SK-N-SH treated with all-trans-retinoic acid at 6 μM for 48 hours (cell line): ENCODE results near the gene CFAP45.

Experiments
- ATAC-seq: fragments of 200-7000 bp; cut with Tn5 transposase; 3 replicates; pipeline ENCODE4 v1.9.1; 2020; ENCODE audit warnings: mild to moderate bottlenecking, moderate library complexity
- ARNTL ChIP-seq: fragments of 450-650 bp; formaldehyde crosslinking; IDR thresholded peaks from 2 replicates; pipeline ENCODE4 v1.5.0; 2020; ENCODE audit warnings: low read depth, mild to moderate bottlenecking, moderate library complexity, borderline replicate concordance
- BACH2 ChIP-seq: fragments of 250-450 bp; sonication (Bioruptor Pico); IDR thresholded peaks from 2 replicates; pipeline ENCODE4 v1.9.0; 2021; ENCODE audit warnings: mild to moderate bottlenecking, borderline replicate concordance
- CSDC2 ChIP-seq: fragments of 250-450 bp; sonication (Bioruptor Pico); IDR thresholded peaks from 2 replicates; pipeline ENCODE4 v1.5.0; 2020; ENCODE audit warnings: mild to moderate bottlenecking, moderate library complexity
- CSRNP3 ChIP-seq: fragments of 250-450 bp; sonication (Bioruptor Pico); IDR thresholded peaks from 2 replicates; pipeline ENCODE4 v1.5.1; 2021; ENCODE audit warnings: mild to moderate bottlenecking, moderate library complexity
- GLIS3 ChIP-seq: fragments of 250-450 bp; sonication (Bioruptor Pico); IDR thresholded peaks from 2 replicates; pipeline ENCODE4 v1.5.0; 2020; ENCODE audit warnings: mild to moderate bottlenecking, moderate library complexity
- ISL1 ChIP-seq: fragments of 250-450 bp; sonication (Bioruptor Pico); IDR thresholded peaks from 2 replicates; pipeline ENCODE4 v2.1.2; 2022; ENCODE audit warnings: mild to moderate bottlenecking, moderate library complexity
- PATZ1 ChIP-seq: fragments of 250-450 bp; sonication (Bioruptor Pico); IDR thresholded peaks from 2 replicates; pipeline ENCODE4 v1.8.0; 2020; ENCODE audit warnings: mild to moderate bottlenecking, moderate library complexity, borderline replicate concordance
- PPARA ChIP-seq: fragments of 250-450 bp; sonication (Bioruptor Pico); IDR thresholded peaks from 2 replicates; pipeline ENCODE4 v1.5.0; 2020; ENCODE audit warnings: mild to moderate bottlenecking, borderline replicate concordance
- RARB ChIP-seq: fragments of 250-450 bp; sonication (Bioruptor Pico); IDR thresholded peaks from 2 replicates; pipeline ENCODE4 v1.8.0; 2021; ENCODE audit warnings: mild to moderate bottlenecking, moderate library complexity
- TCF4 ChIP-seq: fragments of 250-450 bp; sonication (Bioruptor Pico); IDR thresholded peaks from 2 replicates; pipeline ENCODE4 v1.8.0; 2021; ENCODE audit warnings: mild to moderate bottlenecking, moderate library complexity, borderline replicate concordance
- TOX ChIP-seq: fragments of 250-450 bp; sonication (Bioruptor Pico); IDR thresholded peaks from 2 replicates; pipeline ENCODE4 v1.8.0; 2021; ENCODE audit warnings: mild to moderate bottlenecking, moderate library complexity, borderline replicate concordance
- TSHZ2 ChIP-seq: fragments of 250-450 bp; sonication (Bioruptor Pico); IDR thresholded peaks from 2 replicates; pipeline ENCODE4 v1.5.0; 2020; ENCODE audit warnings: mild to moderate bottlenecking, moderate library complexity
- ZFP3 ChIP-seq: fragments of 250-450 bp; sonication (Bioruptor Pico); IDR thresholded peaks from 2 replicates; pipeline ENCODE4 v1.5.0; 2020; ENCODE audit warnings: mild to moderate bottlenecking, moderate library complexity
- ZFP30 ChIP-seq: fragments of 450-650 bp; formaldehyde crosslinking; IDR thresholded peaks from 2 replicates; pipeline ENCODE4 v1.5.0; 2022; ENCODE audit warnings: mild to moderate bottlenecking, moderate library complexity
- ZNF70 ChIP-seq: fragments of 450-650 bp; formaldehyde crosslinking; IDR thresholded peaks from 2 replicates; pipeline ENCODE4 v1.5.0; 2020; ENCODE audit warnings: mild to moderate bottlenecking, moderate library complexity
- ZNF8 ChIP-seq: fragments of 450-650 bp; formaldehyde crosslinking; IDR thresholded peaks from 2 replicates; pipeline ENCODE4 v1.5.0; 2020; ENCODE audit warnings: mild to moderate bottlenecking, moderate library complexity

Gene CFAP45

GRCh38 chr1:159829273-159829634, 70.7 kb downstream of the CFAP45 start:
- peak; percentile 64 for ATAC-seq
- TF ChIP-seq GLIS3 (CRISPR knock-in tag) (no peak), ZFP30 (no peak), ISL1 (CRISPR knock-in tag) (no peak), CSDC2 (CRISPR knock-in tag) (no peak), ZNF70 (CRISPR knock-in tag) (no peak), PPARA (CRISPR knock-in tag) (no peak), TSHZ2 (CRISPR knock-in tag) (no peak), TOX (CRISPR knock-in tag) (no peak), RARB (no peak), ZFP3 (no peak), BACH2 (CRISPR knock-in tag) (no peak), ARNTL (CRISPR knock-in tag) (no peak), CSRNP3 (CRISPR knock-in tag) (no peak), PATZ1 (CRISPR knock-in tag) (no peak), TCF4 (CRISPR knock-in tag) (no peak)

- ATAC-seq: no peak
- TF ChIP-seq CSDC2 (CRISPR knock-in tag): no peak
These were observed 71.2 kb downstream of the CFAP45 start for GRCh38 chr1:159828581-159829272.

DNA sequence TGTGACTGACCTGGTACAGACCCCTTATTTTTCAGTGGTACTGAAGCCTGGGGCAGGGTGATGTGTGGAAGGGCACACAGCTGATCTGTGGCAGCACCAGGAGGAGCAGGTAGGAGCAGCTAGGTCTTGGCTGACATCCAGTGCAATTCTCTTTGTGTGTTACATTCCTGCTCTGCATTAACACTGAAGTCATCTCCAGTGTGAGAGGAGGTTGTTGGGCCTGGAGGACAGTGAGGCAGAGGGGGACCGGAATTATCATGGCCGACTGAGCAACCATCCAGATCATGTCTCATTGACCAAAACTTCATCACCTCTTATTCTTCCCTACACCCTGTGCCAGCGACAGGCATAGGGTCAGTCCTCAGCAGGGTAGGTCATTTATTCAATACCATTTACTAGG, 71.8 kb downstream of the CFAP45 start:
- ATAC-seq: no peak
- TF ChIP-seq BACH2 (CRISPR knock-in tag) (no peak), ZNF8 (CRISPR knock-in tag) (no peak), PPARA (CRISPR knock-in tag) (no peak)

GRCh38 chr1:159827549-159827948, 72.4 kb downstream of the CFAP45 start:
- TF ChIP-seq ZFP3 (no peak), ARNTL (CRISPR knock-in tag) (no peak), PPARA (CRISPR knock-in tag) (no peak), GLIS3 (CRISPR knock-in tag) (no peak), TOX (CRISPR knock-in tag) (no peak), PATZ1 (CRISPR knock-in tag) (no peak), CSRNP3 (CRISPR knock-in tag) (no peak)

More at GRCh38 chr1:159827549-159827948, 72.4 kb downstream of the CFAP45 start:
- no peak for ATAC-seq
